Mesothelial cell of epicardium (in vitro differentiated cells): Measurements from ENCODE around the gene C12orf56. TPM values are rescaled to one million over a fixed set of nuclear protein-coding genes. Genes with fewer than 3 reads are reported as not detected.
"Not testable (repeated sequence)": the region's sequence is repeated elsewhere in the genome, so short reads cannot be mapped to it uniquely, and the experiment has no call there.

Experiments used
- DNase-seq, 2 experiments: peaks; one replicate each; pipeline ENCODE4 v3.0.0; 2021; ENCODE audit warnings: low spot score in 2 of 2; ENCODE audit not compliant: unreplicated experiment in 2 of 2
- H3K27ac Mint-ChIP-seq: 2 replicates; pipeline ENCODE4 v1.8.0; 2021; ENCODE audit warnings: mixed read lengths
- H3K27me3 Mint-ChIP-seq: 2 replicates; pipeline ENCODE4 v1.8.0; 2021; ENCODE audit warnings: low read depth, mixed read lengths
- H3K36me3 Mint-ChIP-seq: 2 replicates; pipeline ENCODE4 v1.8.0; 2021; ENCODE audit warnings: mixed read lengths
- H3K4me1 Mint-ChIP-seq: 2 replicates; pipeline ENCODE4 v1.8.0; 2021; ENCODE audit warnings: mixed read lengths
- H3K4me3 Mint-ChIP-seq: 2 replicates; pipeline ENCODE4 v1.8.0; 2021; ENCODE audit warnings: mild to moderate bottlenecking, moderate library complexity, mixed read lengths
- H3K9me3 Mint-ChIP-seq: 2 replicates; pipeline ENCODE4 v1.8.0; 2021; ENCODE audit warnings: mixed read lengths
- total RNA-seq: library from RNA; stranded (reverse); gene quantifications from 3 replicates; pipeline ENCODE4 v1.2.1, GENCODE V29; 2021
- TF ChIP-seq, protein P1 (sequence below): fragments of 200-600 bp; sonication (generic); IDR thresholded peaks from one replicate; pipeline ENCODE4 v1.5.0; 2021; ENCODE audit warnings: antibody characterized with exemption; ENCODE audit not compliant: unreplicated experiment

Gene C12orf56
- total RNA-seq, 1 donor from 2014 or later, result 0.45 TPM

DNA sequence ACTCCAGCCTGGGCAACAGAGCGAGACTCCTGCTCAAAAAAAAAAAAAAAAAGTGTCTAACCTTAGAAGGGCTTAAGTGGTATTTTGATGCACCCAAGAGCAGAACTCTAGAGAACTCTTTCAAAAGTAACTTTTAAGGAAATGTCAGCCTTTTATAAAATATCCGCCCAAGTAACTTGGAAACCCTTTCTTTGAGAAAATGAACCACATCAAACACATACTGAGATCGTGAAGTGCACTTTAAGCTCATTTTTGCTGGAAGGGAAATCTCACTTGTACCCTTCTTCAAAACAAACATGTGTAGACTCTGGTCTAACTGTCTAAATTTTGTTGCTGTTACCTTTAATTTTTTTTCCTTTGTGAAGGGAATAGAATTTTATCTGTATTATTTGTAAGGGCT lies 5.5 kb downstream of the C12orf56 start:
- Mint-ChIP-seq H3K27me3 (no peaks in the 10 kb centered on the region), H3K9me3 (peaks cover 18% of the 10 kb centered on the region), H3K36me3 (no peaks in the 10 kb centered on the region), H3K4me1 (peaks cover 5% of the 10 kb centered on the region), H3K27ac (no peak overlapping the region), H3K4me3 (no peak overlapping the region)
- TF ChIP-seq, protein P1, sequence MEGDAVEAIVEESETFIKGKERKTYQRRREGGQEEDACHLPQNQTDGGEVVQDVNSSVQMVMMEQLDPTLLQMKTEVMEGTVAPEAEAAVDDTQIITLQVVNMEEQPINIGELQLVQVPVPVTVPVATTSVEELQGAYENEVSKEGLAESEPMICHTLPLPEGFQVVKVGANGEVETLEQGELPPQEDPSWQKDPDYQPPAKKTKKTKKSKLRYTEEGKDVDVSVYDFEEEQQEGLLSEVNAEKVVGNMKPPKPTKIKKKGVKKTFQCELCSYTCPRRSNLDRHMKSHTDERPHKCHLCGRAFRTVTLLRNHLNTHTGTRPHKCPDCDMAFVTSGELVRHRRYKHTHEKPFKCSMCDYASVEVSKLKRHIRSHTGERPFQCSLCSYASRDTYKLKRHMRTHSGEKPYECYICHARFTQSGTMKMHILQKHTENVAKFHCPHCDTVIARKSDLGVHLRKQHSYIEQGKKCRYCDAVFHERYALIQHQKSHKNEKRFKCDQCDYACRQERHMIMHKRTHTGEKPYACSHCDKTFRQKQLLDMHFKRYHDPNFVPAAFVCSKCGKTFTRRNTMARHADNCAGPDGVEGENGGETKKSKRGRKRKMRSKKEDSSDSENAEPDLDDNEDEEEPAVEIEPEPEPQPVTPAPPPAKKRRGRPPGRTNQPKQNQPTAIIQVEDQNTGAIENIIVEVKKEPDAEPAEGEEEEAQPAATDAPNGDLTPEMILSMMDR, result no peak
- no peak for DNase-seq

DNA sequence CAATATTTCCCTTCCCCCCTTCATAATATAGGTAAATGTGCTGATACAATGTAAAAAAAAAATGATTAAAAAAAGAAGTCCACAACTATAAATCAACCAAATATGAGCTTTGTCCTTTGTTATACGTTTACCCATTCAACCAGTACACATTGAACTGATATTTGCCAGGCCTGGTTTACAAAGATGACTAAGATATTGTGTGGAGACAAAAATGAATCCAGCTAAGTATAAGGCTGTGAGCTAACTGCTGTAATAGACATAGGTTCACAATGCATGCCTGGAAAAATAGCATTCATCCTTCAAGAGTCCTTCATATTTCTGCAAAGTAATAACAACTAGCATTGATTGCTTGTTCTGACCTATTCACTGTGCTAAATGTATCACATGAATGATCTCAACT lies 6.9 kb downstream of the C12orf56 start:
- H3K4me3 Mint-ChIP-seq, result no peak overlapping the region
- peaks cover 18% of the 10 kb centered on the region for H3K9me3 Mint-ChIP-seq
- H3K4me1 Mint-ChIP-seq, result peaks cover 5% of the 10 kb centered on the region
- H3K27me3 Mint-ChIP-seq, result no peaks in the 10 kb centered on the region
- H3K27ac Mint-ChIP-seq, result no peak overlapping the region
- no peak for DNase-seq
- TF ChIP-seq, protein P1, result no peak
- no peaks in the 10 kb centered on the region for H3K36me3 Mint-ChIP-seq

DNA sequence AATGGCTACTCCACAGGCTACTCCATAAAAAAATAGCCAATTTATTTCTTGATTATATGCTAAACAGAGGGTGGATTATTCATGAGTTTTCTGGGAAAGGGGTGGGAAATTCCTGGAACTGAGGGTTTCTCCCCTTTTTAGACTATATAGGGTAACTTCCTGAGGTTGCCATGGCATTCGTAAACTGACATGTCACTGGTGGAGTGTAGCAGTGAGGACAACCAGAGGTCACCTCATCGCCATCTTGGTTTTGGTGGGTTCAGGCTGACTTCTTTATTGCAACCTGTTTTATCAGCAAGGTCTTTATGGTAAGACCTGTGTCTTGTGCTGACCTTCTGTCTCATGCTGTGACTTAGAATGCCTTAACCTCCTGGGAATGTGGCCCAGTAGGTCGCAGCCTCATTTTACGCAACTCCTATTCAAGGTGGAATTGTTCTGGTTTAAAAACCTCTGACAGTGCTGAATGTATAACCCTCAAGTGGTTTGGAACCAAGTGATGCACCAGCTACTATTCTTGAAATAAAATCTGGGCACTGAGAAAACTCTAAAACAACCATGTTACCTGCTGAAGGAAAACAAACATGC lies 27.7 kb downstream of the C12orf56 start:
- H3K27ac Mint-ChIP-seq, result no peak overlapping the region
- no peak overlapping the region for H3K4me3 Mint-ChIP-seq
- H3K36me3 Mint-ChIP-seq, result no peaks in the 10 kb centered on the region
- DNase-seq, result no peak
- H3K4me1 Mint-ChIP-seq, result peaks cover 5% of the 10 kb centered on the region
- no peaks in the 10 kb centered on the region for H3K27me3 Mint-ChIP-seq
- TF ChIP-seq, protein P1, result no peak
- no peaks in the 10 kb centered on the region for H3K9me3 Mint-ChIP-seq

DNA sequence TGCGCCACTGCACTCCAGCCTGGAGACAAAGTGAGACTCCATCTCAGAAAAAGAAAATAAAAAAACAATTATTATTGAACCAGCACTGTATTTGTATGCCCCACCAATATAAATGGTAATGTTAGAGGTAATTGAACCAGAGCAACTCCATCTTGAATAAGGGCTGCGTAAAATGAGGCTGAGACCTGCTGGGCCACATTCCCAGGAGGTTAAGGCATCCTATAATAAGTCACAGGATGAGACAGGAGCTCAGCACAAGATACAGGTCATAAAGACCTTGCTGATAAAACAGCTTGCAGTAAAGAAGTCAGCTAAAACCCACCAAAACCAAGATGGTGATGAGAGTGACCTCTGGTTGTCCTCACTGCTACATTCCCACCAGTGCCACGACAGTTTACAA lies 29.4 kb downstream of the C12orf56 start:
- H3K9me3 Mint-ChIP-seq, DNase-seq, H3K27me3 Mint-ChIP-seq, H3K27ac Mint-ChIP-seq, H3K36me3 Mint-ChIP-seq, H3K4me3 Mint-ChIP-seq, H3K4me1 Mint-ChIP-seq: not testable (repeated sequence)

DNA sequence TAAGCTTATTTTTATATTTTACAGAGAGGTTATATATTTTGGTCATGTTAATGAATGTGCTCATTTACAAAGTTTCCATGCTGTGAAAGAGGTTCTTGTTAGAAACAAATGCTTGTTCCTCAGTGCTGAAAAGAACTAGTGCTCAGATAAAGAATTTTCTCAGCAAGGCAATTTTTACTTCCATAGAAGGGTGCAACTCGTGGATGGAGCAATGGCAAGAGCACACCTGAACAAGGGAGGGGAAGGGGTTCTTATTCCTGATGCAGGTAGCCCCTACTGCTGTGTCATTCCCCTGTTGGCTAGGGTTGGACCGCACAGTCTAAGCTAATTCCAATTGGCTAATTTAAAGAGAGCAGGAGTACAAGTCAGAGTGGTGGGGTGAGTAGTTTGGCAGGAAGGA lies 34.3 kb downstream of the C12orf56 start:
- peaks cover 15% of the 10 kb centered on the region for H3K9me3 Mint-ChIP-seq
- H3K4me1 Mint-ChIP-seq, H3K4me3 Mint-ChIP-seq, H3K36me3 Mint-ChIP-seq, H3K27ac Mint-ChIP-seq, H3K27me3 Mint-ChIP-seq, DNase-seq: not testable (repeated sequence)

DNA sequence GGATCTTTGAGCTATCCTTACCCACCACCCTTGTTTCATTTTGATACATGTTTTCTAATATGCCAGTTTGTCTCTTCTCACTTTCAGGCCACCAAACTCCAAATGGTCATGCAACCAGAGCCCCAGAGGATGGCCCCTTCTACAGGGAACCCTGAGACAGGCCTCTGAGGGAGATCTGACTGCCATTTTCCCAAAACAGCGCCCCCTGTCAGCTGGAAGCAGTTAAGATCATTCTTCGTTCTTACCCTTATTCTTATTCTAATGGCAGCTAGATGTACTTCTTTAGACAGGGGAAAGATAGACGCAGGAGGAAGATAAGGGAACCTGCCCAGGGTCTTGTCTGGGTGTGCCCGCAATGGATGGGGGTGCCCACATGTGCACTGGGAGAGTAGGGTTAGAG lies 38.4 kb downstream of the C12orf56 start:
- Mint-ChIP-seq H3K27me3 (no peaks in the 10 kb centered on the region), H3K9me3 (peaks cover 42% of the 10 kb centered on the region), H3K4me1 (no peaks in the 10 kb centered on the region), H3K27ac (no peak overlapping the region), H3K4me3 (no peak overlapping the region), H3K36me3 (peaks cover 6% of the 10 kb centered on the region)
- DNase-seq, result no peak
- TF ChIP-seq, protein P1, result no peak

DNA sequence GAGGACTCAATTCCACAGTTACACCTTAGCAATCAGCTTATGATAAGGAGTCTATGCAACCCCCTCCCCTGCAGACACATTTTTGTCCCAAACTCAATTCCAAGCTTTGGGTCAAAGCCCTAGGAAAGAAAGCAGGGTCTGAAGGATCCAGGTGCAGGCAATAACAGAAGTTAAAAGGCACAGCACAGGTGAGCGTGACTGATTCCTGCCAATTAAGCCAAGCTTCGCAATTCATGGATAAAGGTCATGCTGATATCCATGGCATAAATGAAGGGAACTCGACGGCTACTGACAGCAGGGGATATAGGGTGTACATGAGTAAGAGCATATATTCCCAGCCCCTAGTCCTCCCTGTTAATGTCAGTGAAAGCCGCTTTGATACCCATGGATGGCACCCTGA lies 39.3 kb downstream of the C12orf56 start:
- Mint-ChIP-seq H3K4me3 (no peak overlapping the region), H3K27ac (no peak overlapping the region), H3K36me3 (peaks cover 3% of the 10 kb centered on the region), H3K4me1 (no peaks in the 10 kb centered on the region), H3K27me3 (no peaks in the 10 kb centered on the region), H3K9me3 (peaks cover 39% of the 10 kb centered on the region)
- TF ChIP-seq, protein P1, result no peak
- DNase-seq, result no peak
